SK-N-SH treated with all-trans-retinoic acid at 6 μM for 48 hours (cell line): ENCODE data around the gene ESRP2.

ENCODE experiments used
- PATZ1 ChIP-seq: fragments of 250-450 bp; sonication (Bioruptor Pico); IDR thresholded peaks from 2 replicates; pipeline ENCODE4 v1.8.0; 2020; ENCODE audit warnings: mild to moderate bottlenecking, moderate library complexity, borderline replicate concordance
- POU6F1 ChIP-seq: fragments of 250-450 bp; sonication (Bioruptor Pico); IDR thresholded peaks from 2 replicates; pipeline ENCODE4 v1.8.0; 2021; ENCODE audit warnings: low read depth, mild to moderate bottlenecking, moderate library complexity, borderline replicate concordance
- PPARA ChIP-seq: fragments of 250-450 bp; sonication (Bioruptor Pico); IDR thresholded peaks from 2 replicates; pipeline ENCODE4 v1.5.0; 2020; ENCODE audit warnings: mild to moderate bottlenecking, borderline replicate concordance
- RARB ChIP-seq: fragments of 250-450 bp; sonication (Bioruptor Pico); IDR thresholded peaks from 2 replicates; pipeline ENCODE4 v1.8.0; 2021; ENCODE audit warnings: mild to moderate bottlenecking, moderate library complexity
- TOX ChIP-seq: fragments of 250-450 bp; sonication (Bioruptor Pico); IDR thresholded peaks from 2 replicates; pipeline ENCODE4 v1.8.0; 2021; ENCODE audit warnings: mild to moderate bottlenecking, moderate library complexity, borderline replicate concordance
- ZNF565 ChIP-seq: fragments of 450-650 bp; formaldehyde crosslinking; conservative IDR thresholded peaks from 2 replicates; pipeline ENCODE4 v1.5.0; 2020; ENCODE audit warnings: low read depth, mild to moderate bottlenecking, moderate library complexity

- TF ChIP-seq POU6F1 (CRISPR knock-in tag) (no peak), RARB (CRISPR knock-in tag) (no peak), PPARA (CRISPR knock-in tag) (no peak), PATZ1 (no peak), TOX (CRISPR knock-in tag) (no peak), ZNF565 (CRISPR knock-in tag) (no peak)
Observed at GRCh38 chr16:68227850-68228553, 7.9 kb downstream of the ESRP2 start.
